Mammary epithelial cell (primary cell): ENCODE measurements around the gene AGXT2.

Experiments
- CTCF ChIP-seq, 2 donors: IDR thresholded peaks in 1 of 2; conservative IDR thresholded peaks in 1 of 2; 2 replicates each; pipeline ENCODE4 v1.5.1; 2011 to 2012; ENCODE audit warnings: inconsistent platforms in 2 of 2, low read length in 2 of 2, mild to moderate bottlenecking in 2 of 2, control low read depth in 1 of 2, low read depth in 1 of 2; ENCODE audit not compliant: insufficient read depth in 1 of 2; ENCODE audit errors: extremely low read depth in 1 of 2
- EZH2 ChIP-seq: IDR thresholded peaks from 2 replicates; pipeline ENCODE4 v1.6.1; 2012; ENCODE audit warnings: low read length, inconsistent platforms, borderline replicate concordance

- no peak for TF ChIP-seq CTCF (conservative IDR thresholded peaks at IDR 0.05 in 1 of 2, IDR thresholded peaks at IDR 0.05 in 1 of 2; ENCODE audit: extremely low read depth in 1 of 2, insufficient read depth in 1 of 2, low read depth in 1 of 2, low read length in 2 of 2)
- no peak for TF ChIP-seq EZH2
Measured at GRCh38 chr5:35082530-35082929, 34.8 kb upstream of the AGXT2 start.
